Lower leg skin (tissue), 4 donors: Measurements from ENCODE around the gene NFYC. TPM values are rescaled to one million over a fixed set of nuclear protein-coding genes. Genes with fewer than 3 reads are reported as not detected.

Source experiments
- DNase-seq, 2 donors: peaks; one replicate each; pipeline ENCODE4 v3.0.0-alpha.2; 2019; ENCODE audit warnings: low spot score in 2 of 2
- H3K4me3 ChIP-seq: fragments of 200-600 bp; sonication (generic); 2 replicates; pipeline ENCODE4 v1.5.1; 2017; ENCODE audit warnings: mild to moderate bottlenecking, low read depth; ENCODE audit not compliant: poor library complexity, severe bottlenecking
- CTCF ChIP-seq, 3 donors: fragments of 450-650 bp; IDR thresholded peaks; one replicate each; pipeline ENCODE4 v1.5.1; 2016; ENCODE audit warnings: antibody characterized with exemption in 3 of 3, mild to moderate bottlenecking in 3 of 3, moderate library complexity in 2 of 3
- POLR2A ChIP-seq, 2 donors: fragments of 450-650 bp; IDR thresholded peaks; one replicate each; pipeline ENCODE4 v1.6.1; 2016 to 2017; ENCODE audit warnings: antibody characterized with exemption in 2 of 2, mild to moderate bottlenecking in 1 of 2, moderate library complexity in 1 of 2
- WGBS, 2 donors: methylation state at CpG; one replicate each; pipeline ENCODE4 v1.1.5; 2018; 5-methylcytosine and 5-hydroxymethylcytosine counted together
- intact Hi-C: fragments of 100-400 bp; cut with DNase I; formaldehyde crosslinking; loops from one replicate; pipeline ENCODE4 v1.15.0; 2023; ENCODE audit warnings: low total_unique reads
- total RNA-seq, 4 donors: library from RNA; depleted of rRNA; stranded (reverse); fragments of >200 nt; gene quantifications; one replicate each; pipeline ENCODE4 v1.1.0, GENCODE V29; 2016

Gene NFYC
- total RNA-seq, 4 donors from 2014 or later = 53.3 to 94.4 (median 68.0) TPM

- DNase-seq = no peak
- 54 to 60% methylated on average over 20 of the region's 20 CpGs for WGBS, 2 donors
- intact Hi-C loops = no loop called here
- no peak overlapping the region for H3K4me3 ChIP-seq
- no peak for TF ChIP-seq CTCF (IDR thresholded peaks at IDR 0.05)
Observed at GRCh38 chr1:40806731-40807695, 115.5 kb downstream of the NFYC start.

GRCh38 chr1:40808002-40808401 lies 116.5 kb downstream of the NFYC start:
- intact Hi-C loops = no loop called here
- DNase-seq = no peak
- no peak for TF ChIP-seq CTCF (IDR thresholded peaks at IDR 0.05)
- no peak for TF ChIP-seq POLR2A (IDR thresholded peaks at IDR 0.05)
- WGBS, 2 donors = 59 to 68% methylated on average over 3 of the region's 3 CpGs
- H3K4me3 ChIP-seq = no peak overlapping the region

GRCh38 chr1:40808444-40808843 lies 116.9 kb downstream of the NFYC start:
- WGBS, 2 donors = 79 to 82% methylated on average over 3 of the region's 3 CpGs
- intact Hi-C loops = no loop called here
- H3K4me3 ChIP-seq = no peak overlapping the region
- no peak for DNase-seq
- TF ChIP-seq POLR2A (IDR thresholded peaks at IDR 0.05) = no peak
- TF ChIP-seq CTCF (IDR thresholded peaks at IDR 0.05) = no peak

- H3K4me3 ChIP-seq = no peak overlapping the region
- TF ChIP-seq CTCF (IDR thresholded peaks at IDR 0.05) = no peak
- TF ChIP-seq POLR2A (IDR thresholded peaks at IDR 0.05) = no peak
- WGBS, 2 donors = 77 to 78% methylated on average over 6 of the region's 6 CpGs
- no peak for DNase-seq
- intact Hi-C loops = no loop called here
Observed at GRCh38 chr1:40808909-40809308, 117.4 kb downstream of the NFYC start.

- no peak for DNase-seq
- intact Hi-C loops = no loop called here
- WGBS, 2 donors = 88 to 93% methylated on average over 5 of the region's 5 CpGs
- TF ChIP-seq CTCF (IDR thresholded peaks at IDR 0.05) = no peak
- no peak for TF ChIP-seq POLR2A (IDR thresholded peaks at IDR 0.05)
- no peak overlapping the region for H3K4me3 ChIP-seq
Observed at GRCh38 chr1:40810927-40811326, 119.4 kb downstream of the NFYC start.
